ENCODE results near the gene PDXDC1. TPM values are rescaled to one million over a fixed set of nuclear protein-coding genes. Genes with fewer than 3 reads are reported as not detected.
"Not testable (repeated sequence)": the region's sequence is repeated elsewhere in the genome, so short reads cannot be mapped to it uniquely, and the experiment has no call there.

PDXDC1 gene
- total RNA-seq, 1 donor: 61.0 TPM

DNA sequence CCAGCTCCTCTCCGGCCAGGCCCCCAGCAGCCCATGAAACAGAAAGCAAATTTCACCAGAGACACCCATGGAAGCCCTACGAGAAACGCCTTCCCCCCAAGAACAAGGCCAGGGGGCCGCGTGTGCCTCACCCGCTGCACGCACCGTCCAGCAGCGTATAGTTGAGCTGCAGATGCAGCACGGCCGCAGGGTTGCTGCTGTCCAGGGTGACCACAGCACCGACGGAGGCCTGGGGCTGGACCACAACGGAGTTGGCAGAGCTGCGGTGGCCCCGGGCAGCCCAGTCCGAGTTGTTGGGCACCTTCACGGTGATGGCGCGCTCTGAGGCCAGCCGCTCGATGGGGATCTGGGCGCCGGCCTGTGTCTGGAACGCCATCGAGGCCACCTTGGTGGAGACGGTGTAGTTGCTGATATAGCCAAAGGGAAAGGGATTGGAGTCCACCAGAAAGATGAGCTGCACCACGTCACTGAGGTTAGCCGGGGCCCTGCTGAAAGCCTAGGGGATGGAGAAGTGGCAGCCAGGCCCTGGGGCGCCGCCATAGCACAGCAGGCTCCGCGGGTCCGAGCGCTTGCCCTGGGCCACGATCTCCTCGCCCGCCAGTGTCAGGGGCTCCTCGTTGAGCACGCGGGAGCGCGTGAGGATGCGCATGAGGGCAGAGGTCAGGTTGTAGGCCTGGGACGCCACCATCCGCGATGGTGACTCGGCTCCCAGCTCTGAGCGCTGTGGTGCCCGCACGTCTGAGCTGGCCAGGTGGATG lies 156.3 kb downstream of the PDXDC1 start:
- DNase-seq (ENCODE audit: low read depth); H3K4me3 ChIP-seq (ENCODE audit: low read depth, low read length): not testable (repeated sequence)

DNA sequence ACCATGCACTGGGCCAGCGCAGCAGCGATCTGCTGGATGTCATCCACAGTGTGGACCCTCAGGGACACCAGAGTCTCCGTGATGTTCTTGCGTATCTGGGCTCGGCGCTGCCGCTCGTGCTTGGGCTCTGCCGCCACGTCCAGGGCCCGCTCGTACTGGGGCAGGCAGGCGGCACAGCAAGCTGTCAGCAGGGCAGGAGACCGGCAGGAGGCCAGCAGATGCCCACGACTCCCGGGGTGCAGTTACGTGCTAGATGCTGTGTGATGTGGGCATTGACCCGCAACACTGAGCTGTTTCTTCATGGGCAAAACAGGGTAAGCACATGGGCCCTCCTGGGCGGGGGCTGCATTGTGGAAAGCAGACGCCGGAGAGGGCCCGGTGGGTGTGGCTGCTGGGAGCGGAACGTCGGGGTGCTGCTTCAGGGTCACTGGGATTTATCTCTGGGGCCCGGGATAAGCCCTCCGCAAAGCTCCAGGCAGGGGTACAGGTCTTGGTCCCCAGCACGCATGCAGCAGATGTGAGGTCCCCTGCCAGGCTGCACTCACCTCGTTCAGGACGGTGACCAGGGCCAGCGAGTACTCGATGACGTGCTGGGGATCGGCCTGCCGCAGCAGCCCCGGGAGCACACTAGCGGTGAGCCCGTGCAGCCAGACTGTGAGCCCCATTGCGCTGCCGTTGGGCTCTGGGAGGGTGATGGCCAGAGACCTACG lies 158.0 kb downstream of the PDXDC1 start:
- DNase-seq (ENCODE audit: low read depth); H3K4me3 ChIP-seq (ENCODE audit: low read depth, low read length): not testable (repeated sequence)

DNA sequence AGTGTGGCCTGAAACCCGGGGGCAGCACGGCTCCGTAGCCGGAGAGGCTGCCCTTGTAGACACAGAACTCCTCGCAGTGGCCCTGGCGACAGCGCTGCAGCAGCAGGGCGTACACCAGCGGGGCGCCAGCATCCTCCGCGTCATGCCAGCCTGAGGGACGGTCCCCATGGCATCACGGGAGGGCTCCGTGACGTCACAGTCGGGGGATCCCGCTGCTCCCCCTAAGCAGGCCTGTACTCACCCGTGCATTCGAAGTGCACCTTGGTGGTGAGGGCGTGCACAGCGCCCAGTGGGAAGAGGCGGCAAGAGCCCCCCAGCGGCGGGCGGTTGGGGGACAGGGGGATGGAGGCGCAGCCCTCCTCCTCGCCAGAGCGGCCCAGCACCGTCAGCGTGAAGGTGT lies 158.7 kb downstream of the PDXDC1 start:
- H3K4me3 ChIP-seq (ENCODE audit: low read depth, low read length); DNase-seq (ENCODE audit: low read depth): not testable (repeated sequence)

- not testable (repeated sequence) for H3K4me3 ChIP-seq (ENCODE audit: low read depth, low read length); DNase-seq (ENCODE audit: low read depth)
Measured at GRCh38 chr16:15134752-15135482, 160.1 kb downstream of the PDXDC1 start.

GRCh38 chr16:15135483-15136360 lies 160.9 kb downstream of the PDXDC1 start:
- not testable (repeated sequence) for H3K4me3 ChIP-seq (ENCODE audit: low read depth, low read length); DNase-seq (ENCODE audit: low read depth)

DNA sequence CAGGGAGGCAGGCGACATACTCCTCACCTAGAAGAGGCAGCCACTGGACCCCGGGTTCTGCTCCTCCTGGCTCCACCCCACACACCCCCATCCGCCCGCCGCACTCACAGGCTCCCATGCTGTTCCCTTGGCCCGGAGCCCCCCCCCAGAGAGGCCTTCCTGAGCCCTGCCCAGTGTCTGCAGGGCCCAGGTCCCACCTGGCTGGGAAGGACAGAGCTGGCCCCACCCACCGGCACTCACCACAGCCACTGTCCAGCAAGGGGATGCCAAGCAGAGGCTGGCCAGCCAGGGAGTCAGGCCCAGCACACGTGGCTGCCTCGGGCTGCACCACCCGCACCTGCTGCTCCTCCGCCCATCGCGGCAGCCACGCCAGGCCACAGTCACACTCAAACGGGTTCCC lies 162.7 kb downstream of the PDXDC1 start:
- not testable (repeated sequence) for H3K4me3 ChIP-seq (ENCODE audit: low read depth, low read length); DNase-seq (ENCODE audit: low read depth)

DNA sequence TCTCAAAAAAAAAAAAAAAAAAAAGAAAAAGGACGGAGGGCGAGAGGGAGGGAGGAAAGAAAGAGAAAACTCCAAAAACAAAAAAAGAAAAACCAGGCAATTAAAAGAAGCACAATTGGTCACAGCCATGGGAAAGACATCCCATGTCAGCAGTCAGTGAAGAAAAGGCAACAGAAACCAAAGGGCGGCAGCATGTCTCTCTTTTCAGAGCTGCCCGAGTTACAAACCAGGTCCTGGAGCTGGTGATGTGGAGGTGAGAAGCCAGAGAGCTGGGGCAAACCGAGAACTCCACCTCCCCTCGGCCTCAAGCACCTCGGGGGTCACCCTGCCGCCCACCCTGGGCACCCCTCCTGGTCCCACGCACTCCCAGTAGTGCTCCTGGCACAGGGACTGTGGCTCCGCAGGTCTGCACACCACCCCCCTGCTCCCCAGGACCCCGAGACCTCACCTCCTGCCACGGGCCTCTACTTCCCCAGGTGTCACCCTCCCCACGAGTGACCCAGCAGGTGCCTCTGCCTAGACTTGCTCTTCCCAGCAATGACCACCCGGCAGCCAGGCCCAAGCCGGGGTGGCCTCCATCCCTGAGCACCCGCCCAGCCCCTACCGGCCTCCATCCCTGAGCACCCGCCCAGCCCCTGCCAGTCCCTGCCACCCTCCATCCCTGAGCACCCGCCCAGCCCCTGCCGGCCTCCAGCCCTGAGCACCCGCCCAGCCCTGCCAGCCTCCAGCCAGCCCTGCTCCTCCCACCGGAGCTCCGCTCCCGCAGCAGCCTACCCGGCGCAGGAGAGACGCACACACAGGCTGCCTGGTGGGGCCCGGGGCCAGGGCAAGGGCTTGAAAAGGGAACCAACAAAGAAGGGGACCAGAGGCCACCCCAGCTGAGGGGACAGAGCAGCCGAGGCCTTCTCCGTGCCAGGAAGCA lies 165.9 kb downstream of the PDXDC1 start:
- not testable (repeated sequence) for DNase-seq (ENCODE audit: low read depth)

GRCh38 chr16:15141586-15141985 lies 166.8 kb downstream of the PDXDC1 start:
- H3K4me3 ChIP-seq (ENCODE audit: low read depth, low read length): no peak overlapping the region
- no peak for DNase-seq (ENCODE audit: low read depth)
- TF ChIP-seq CTCF (IDR thresholded peaks at IDR 0.05; ENCODE audit: insufficient read depth, low read length): no peak

More for the DNA sequence above, 165.9 kb downstream of the PDXDC1 start:
- H3K4me3 ChIP-seq (ENCODE audit: low read depth, low read length): not testable (repeated sequence)

DNA sequence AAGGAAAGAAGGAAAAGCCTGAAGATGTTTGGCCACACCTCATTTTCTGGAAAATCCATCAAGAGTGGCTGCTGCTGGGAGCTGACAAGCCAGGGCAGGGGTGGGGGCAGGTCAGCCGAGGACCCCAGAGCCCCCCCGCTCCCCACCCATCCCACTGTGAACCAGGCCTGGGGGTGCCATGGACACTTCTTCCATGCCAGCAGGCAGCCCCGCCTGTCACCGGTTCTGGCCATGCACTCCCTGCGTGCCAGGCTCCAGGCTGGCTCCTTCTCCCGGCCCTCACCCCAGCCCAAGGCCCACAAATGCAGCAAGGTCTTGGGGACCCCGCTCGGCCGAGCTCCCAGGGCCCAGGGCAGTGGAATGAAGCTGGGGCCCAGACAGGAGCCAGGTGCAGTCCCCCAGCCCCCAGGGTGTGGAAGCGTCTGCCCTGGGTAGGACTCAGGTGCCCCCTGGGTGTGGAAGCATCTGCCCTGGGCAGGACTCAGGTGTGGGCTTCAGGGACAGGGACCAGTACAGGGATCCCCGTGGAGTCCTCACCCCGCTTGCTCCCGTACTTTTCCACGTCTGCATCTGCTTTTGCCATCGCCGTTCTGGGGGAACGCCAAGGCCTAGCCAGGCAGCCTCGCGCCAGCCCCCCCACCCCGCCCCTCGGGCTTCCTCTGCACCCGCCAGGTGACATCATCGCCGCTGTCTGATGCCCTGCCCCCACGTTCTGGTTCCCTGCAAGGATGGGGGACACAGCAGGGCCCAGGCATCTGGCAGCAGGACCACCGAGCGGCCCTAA lies 167.5 kb downstream of the PDXDC1 start:
- H3K4me3 ChIP-seq (ENCODE audit: low read depth, low read length); DNase-seq (ENCODE audit: low read depth): not testable (repeated sequence)

- DNase-seq (ENCODE audit: low read depth): not testable (repeated sequence)
Measured at GRCh38 chr16:15142891-15143600, 168.2 kb downstream of the PDXDC1 start.

GRCh38 chr16:15143601-15144091 lies 168.8 kb downstream of the PDXDC1 start:
- DNase-seq (ENCODE audit: low read depth); H3K4me3 ChIP-seq (ENCODE audit: low read depth, low read length): not testable (repeated sequence)

More at GRCh38 chr16:15142891-15143600, 168.2 kb downstream of the PDXDC1 start:
- not testable (repeated sequence) for H3K4me3 ChIP-seq (ENCODE audit: low read depth, low read length)

DNA sequence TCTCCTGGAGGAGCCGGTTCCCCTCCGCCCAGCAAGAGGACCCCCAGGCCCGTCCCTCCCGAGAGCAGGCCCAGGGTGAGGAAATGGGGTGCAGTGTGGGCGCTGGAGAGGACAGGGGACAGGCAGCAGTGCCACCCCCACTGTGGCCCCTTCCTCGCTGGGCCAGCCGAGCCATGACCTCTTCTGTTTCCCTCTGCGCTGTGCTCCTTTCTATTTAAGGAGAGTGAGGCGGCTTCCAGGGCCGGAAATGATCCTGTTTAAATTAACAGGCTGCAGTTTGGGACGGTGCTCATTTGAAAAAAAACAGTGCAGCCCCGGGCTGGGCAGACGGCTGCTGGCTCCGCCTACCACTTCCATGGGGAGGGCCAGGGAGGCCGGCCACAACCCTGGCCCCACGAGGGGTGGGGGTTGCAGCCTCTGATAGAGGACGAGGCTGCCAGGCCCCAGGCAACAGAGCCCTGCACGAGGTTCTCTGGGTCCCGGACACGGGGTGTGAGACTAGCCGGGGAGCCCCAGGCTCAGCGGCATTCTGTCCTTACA lies 169.3 kb downstream of the PDXDC1 start:
- H3K4me3 ChIP-seq (ENCODE audit: low read depth, low read length): peak overlapping the region; percentile 32
- peak; percentile 56 for DNase-seq (ENCODE audit: low read depth)

DNA sequence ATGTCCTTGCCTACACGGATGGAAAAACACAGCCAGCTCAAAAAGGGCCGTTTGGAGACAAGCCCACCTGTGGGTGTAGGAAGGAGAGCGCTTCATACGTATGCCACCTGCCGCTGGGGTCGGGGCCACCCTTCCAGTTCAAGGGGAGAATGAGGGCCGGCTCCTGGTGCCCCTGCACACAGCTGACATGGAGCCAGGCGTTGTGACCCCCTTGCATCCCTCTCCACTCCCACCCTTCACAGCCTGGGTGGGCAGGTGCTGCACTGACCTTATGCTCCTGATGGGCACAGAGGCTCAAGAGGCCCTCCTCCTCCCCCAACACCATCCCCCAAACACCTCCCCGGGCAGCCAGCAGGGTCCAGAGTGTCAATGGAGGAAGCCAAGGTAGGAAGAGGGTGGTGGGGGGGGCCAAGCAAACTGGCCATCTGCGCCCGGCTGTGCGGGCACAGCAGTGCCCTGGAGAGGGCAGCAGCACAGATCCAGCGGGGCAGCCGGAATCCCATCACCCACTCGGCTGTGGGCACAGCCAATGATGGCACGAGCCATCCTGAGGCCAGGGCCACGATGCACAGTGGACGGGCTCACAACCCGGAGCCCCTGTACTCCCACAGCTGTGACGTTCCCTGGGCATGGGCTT lies 170.1 kb downstream of the PDXDC1 start:
- not testable (repeated sequence) for DNase-seq (ENCODE audit: low read depth)
- peak overlapping the region; percentile 22 for H3K4me3 ChIP-seq (ENCODE audit: low read depth, low read length)

Data from fibroblast of the aortic adventitia (primary cell).